Uterus (tissue), 4 donors: ENCODE results near the gene ING2. TPM values are rescaled to one million over a fixed set of nuclear protein-coding genes. Genes with fewer than 3 reads are reported as not detected.
"Not testable (repeated sequence)": the region's sequence is repeated elsewhere in the genome, so short reads cannot be mapped to it uniquely, and the experiment has no call there.

Source experiments
- DNase-seq, 2 donors: peaks; one replicate each; pipeline ENCODE4 v3.0.0-alpha.2; 2019 to 2020
- H3K27ac ChIP-seq, 2 donors: fragments of 200-600 bp; sonication (generic); 1 replicate in 1 of 2; 2 replicates in 1 of 2; pipeline ENCODE4 v1.5.1; 2016 to 2018
- H3K27me3 ChIP-seq, 2 donors: fragments of 200-600 bp; sonication (generic); one replicate each; pipeline ENCODE4 v1.5.1; 2018 to 2019; ENCODE audit warnings: control low read depth in 1 of 2
- H3K36me3 ChIP-seq, 2 donors: fragments of 200-600 bp; sonication (generic); one replicate each; pipeline ENCODE4 v1.5.1; 2019; ENCODE audit warnings: control low read depth in 1 of 2
- H3K4me1 ChIP-seq, 2 donors: fragments of 200-600 bp; sonication (generic); one replicate each; pipeline ENCODE4 v1.5.1; 2018 to 2019; ENCODE audit warnings: control low read depth in 1 of 2
- H3K4me3 ChIP-seq, 2 donors: fragments of 200-600 bp; sonication (generic); 1 replicate in 1 of 2; 2 replicates in 1 of 2; pipeline ENCODE4 v1.5.1; 2018 to 2019; ENCODE audit warnings: mild to moderate bottlenecking in 1 of 2
- H3K9me3 ChIP-seq, 2 donors: fragments of 200-600 bp; sonication (generic); one replicate each; pipeline ENCODE4 v1.5.1; 2019; ENCODE audit warnings: control low read depth in 1 of 2
- CTCF ChIP-seq, 4 experiments: fragments of 200-600 bp in 2 of 4; fragments of 450-650 bp in 2 of 4; sonication (generic) in 2 of 4; IDR thresholded peaks; one replicate each; pipeline ENCODE4 v1.5.1; 2016 to 2019; ENCODE audit warnings: antibody characterized with exemption in 4 of 4, mild to moderate bottlenecking in 2 of 4, moderate library complexity in 1 of 4
- POLR2A ChIP-seq, 2 donors: fragments of 450-650 bp; IDR thresholded peaks; one replicate each; pipeline ENCODE4 v1.6.1; 2016; ENCODE audit warnings: antibody characterized with exemption in 2 of 2, mild to moderate bottlenecking in 1 of 2, moderate library complexity in 1 of 2
- intact Hi-C: fragments of 100-400 bp; cut with DNase I; formaldehyde crosslinking; loops from one replicate; pipeline ENCODE4 v1.15.1; 2023; ENCODE audit warnings: low total_unique reads
- total RNA-seq, 4 donors: library from RNA; depleted of rRNA in 3 of 4; stranded (reverse); fragments of >200 nt in 3 of 4; gene quantifications; one replicate each; pipeline versions ENCODE4 v1.1.0 to v1.2.4, GENCODE V29; 2014 to 2023
- donor health status: DM: yes; HTN: yes; CAD: no.

ING2 gene
- total RNA-seq, 4 donors from 2014 or later = 3.8 to 16.1 (median 10.0) TPM

- intact Hi-C loops = no loop called here
- H3K27me3 ChIP-seq = no peaks in the 10 kb centered on the region
- no peak overlapping the region for H3K27ac ChIP-seq
- H3K9me3 ChIP-seq = no peaks in the 10 kb centered on the region
- DNase-seq = no peak
- H3K36me3 ChIP-seq = no peaks in the 10 kb centered on the region
- TF ChIP-seq CTCF (IDR thresholded peaks at IDR 0.05) (no peak), POLR2A (IDR thresholded peaks at IDR 0.05) (no peak)
- no peak overlapping the region for H3K4me3 ChIP-seq
- H3K4me1 ChIP-seq = no peaks in the 10 kb centered on the region
Measured at GRCh38 chr4:183546376-183546775, 41.5 kb downstream of the ING2 start.

DNA sequence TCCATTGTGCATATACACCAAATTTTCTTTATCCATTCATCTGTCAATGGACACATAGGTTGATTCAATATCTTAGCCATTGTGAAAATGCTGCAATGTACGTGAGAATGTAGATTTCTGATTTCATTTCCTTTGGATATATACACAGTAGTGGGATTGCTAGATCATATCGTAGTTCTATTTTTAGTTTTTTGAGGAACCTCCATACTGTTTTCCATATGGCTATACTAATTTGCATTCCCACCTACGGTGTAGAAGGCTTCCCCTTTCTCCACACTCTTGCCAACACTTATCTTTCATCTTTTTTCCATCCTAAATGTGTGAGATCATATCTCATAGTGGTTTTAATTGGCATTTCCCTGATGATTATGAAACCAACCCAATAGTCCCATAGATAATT, 43.4 kb downstream of the ING2 start:
- H3K36me3 ChIP-seq = no peaks in the 10 kb centered on the region
- H3K9me3 ChIP-seq = no peaks in the 10 kb centered on the region
- no peaks in the 10 kb centered on the region for H3K27me3 ChIP-seq
- intact Hi-C loops = no loop called here
- H3K4me3 ChIP-seq = no peak overlapping the region
- TF ChIP-seq POLR2A (IDR thresholded peaks at IDR 0.05) (no peak), CTCF (IDR thresholded peaks at IDR 0.05) (no peak)
- no peak overlapping the region for H3K27ac ChIP-seq
- no peaks in the 10 kb centered on the region for H3K4me1 ChIP-seq
- DNase-seq = no peak

GRCh38 chr4:183550345-183551093, 45.7 kb downstream of the ING2 start:
- H3K4me1 ChIP-seq = no peaks in the 10 kb centered on the region
- DNase-seq = no peak
- H3K9me3 ChIP-seq = no peaks in the 10 kb centered on the region
- H3K27me3 ChIP-seq = no peaks in the 10 kb centered on the region
- intact Hi-C loops = no loop called here
- no peak overlapping the region for H3K4me3 ChIP-seq
- TF ChIP-seq CTCF (IDR thresholded peaks at IDR 0.05) = no peak
- TF ChIP-seq POLR2A (IDR thresholded peaks at IDR 0.05) = no peak
- H3K36me3 ChIP-seq = no peaks in the 10 kb centered on the region
- H3K27ac ChIP-seq = no peak overlapping the region

DNA sequence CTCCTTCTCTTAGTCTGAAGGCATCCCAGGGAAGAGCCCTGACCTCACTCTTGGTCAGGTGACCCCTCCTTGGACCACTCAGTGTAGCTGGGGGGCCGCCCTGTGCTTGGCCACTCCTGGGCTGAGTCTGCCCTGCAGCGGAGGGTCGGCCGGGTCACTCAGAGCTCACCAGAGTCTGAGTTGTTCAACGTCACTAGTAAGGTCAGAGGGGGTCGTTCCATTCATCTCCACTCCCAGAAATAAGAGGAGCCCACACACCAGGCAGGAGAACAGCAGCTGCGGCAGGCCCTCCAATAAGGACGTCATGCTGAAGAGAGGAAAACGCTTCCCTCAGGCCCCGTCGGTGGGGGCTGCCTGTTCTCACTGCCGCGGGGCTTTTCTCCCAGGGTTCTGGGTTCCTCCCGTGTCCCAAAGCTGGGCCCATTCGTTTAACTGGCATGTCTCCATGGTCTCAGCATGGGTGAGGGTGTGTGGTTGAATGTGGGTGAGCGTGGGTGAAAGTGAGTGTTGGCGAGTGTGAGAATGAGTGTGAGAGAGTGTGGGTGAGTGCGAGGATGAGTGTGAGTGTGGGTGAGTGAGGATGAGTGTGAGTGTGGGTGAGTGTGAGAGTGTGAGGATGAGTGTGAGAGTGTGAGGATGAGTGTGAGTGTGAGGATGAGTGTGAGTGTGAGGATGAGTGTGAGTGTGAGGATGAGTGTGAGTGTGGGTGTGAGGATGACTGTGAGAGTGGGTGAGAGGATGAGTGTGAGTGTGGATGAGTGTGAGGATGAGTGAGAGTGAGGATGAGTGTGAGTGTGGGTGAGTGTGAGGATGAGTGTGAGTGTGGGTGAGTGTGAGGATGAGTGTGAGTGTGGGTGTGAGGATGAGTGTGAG, 47.7 kb downstream of the ING2 start:
- Histone ChIP-seq H3K27me3 (no peaks in the 10 kb centered on the region), H3K27ac (no peak overlapping the region), H3K36me3 (no peaks in the 10 kb centered on the region), H3K4me3 (no peak overlapping the region), H3K9me3 (no peaks in the 10 kb centered on the region), H3K4me1 (no peaks in the 10 kb centered on the region)
- no peak for DNase-seq
- intact Hi-C loops = no loop called here
- TF ChIP-seq CTCF (IDR thresholded peaks at IDR 0.05) = no peak
- TF ChIP-seq POLR2A (IDR thresholded peaks at IDR 0.05) = no peak

DNA sequence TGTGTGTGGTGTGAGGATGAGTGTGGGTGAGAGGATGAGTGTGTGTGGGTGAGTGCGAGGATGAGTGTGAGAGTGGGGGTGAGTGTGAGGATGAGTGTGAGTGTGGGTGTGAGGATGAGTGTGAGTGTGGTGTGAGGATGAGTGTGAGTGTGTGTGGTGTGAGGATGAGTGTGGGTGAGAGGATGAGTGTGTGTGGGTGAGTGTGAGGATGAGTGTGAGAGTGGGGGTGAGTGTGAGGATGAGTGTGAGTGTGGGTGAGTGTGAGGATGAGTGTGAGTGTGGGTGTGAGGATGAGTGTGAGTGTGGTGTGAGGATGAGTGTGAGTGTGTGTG, 48.3 kb downstream of the ING2 start:
- H3K27me3 ChIP-seq, H3K4me1 ChIP-seq, intact Hi-C loops, H3K9me3 ChIP-seq, H3K36me3 ChIP-seq, H3K27ac ChIP-seq, H3K4me3 ChIP-seq, DNase-seq: not testable (repeated sequence)
